ENCODE data around the gene TMEM81. TPM values are rescaled to one million over a fixed set of nuclear protein-coding genes. Genes with fewer than 3 reads are reported as not detected.

The TMEM81 gene
- total and polyA plus RNA-seq, 10 of the 15 experiments (the other 5 are each of a cell fraction or from before 2014, with no cell fraction given): 0.62 to 2.2 (median 1.1) TPM

DNA sequence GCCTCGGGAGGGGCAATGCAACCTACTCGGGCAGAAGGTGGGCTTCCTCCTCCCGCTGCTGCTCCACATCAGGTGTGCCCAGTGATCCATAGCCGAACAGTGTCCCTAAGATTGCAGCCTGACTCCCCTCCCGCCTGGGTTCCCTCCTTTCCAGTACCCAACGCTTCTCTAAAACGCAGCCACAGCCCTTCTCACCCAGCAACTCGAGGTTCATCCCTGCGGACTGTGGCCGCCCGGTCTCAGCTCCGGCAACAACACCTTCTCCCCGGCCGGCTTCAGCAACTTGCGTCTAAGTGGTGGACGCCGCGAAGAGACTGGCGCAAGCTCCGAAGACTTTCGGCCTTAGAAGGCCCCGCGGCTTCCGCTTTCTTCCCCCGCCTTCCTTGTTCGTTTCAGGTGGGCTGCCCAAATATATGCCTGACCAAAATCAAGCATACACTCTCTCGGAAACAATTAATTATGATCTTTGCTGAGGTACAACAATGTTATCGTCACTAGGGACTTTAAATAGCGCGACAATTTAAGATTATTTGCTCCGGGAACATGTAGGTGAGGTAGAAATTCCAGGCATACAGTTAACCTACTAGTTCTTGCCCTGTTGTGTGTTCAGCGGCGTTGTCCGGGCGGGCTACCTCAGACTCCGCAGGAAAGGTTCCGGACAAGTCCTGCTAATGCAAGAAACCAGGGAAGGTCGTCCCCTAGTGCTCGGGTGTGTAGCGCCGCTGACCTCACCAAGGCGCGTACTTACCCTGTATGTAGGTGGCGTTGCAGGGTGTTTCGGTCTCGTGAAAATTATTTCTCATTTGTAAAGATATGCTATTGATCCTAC is 37.6 kb upstream of the TMEM81 start, which contains the start of gene RBBP5 (continued):
- TF ChIP-seq, protein P1, sequence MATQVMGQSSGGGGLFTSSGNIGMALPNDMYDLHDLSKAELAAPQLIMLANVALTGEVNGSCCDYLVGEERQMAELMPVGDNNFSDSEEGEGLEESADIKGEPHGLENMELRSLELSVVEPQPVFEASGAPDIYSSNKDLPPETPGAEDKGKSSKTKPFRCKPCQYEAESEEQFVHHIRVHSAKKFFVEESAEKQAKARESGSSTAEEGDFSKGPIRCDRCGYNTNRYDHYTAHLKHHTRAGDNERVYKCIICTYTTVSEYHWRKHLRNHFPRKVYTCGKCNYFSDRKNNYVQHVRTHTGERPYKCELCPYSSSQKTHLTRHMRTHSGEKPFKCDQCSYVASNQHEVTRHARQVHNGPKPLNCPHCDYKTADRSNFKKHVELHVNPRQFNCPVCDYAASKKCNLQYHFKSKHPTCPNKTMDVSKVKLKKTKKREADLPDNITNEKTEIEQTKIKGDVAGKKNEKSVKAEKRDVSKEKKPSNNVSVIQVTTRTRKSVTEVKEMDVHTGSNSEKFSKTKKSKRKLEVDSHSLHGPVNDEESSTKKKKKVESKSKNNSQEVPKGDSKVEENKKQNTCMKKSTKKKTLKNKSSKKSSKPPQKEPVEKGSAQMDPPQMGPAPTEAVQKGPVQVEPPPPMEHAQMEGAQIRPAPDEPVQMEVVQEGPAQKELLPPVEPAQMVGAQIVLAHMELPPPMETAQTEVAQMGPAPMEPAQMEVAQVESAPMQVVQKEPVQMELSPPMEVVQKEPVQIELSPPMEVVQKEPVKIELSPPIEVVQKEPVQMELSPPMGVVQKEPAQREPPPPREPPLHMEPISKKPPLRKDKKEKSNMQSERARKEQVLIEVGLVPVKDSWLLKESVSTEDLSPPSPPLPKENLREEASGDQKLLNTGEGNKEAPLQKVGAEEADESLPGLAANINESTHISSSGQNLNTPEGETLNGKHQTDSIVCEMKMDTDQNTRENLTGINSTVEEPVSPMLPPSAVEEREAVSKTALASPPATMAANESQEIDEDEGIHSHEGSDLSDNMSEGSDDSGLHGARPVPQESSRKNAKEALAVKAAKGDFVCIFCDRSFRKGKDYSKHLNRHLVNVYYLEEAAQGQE (IDR thresholded peaks at IDR 0.05; ENCODE audit: low read depth, low read length): no peak
- TF ChIP-seq, protein P2, sequence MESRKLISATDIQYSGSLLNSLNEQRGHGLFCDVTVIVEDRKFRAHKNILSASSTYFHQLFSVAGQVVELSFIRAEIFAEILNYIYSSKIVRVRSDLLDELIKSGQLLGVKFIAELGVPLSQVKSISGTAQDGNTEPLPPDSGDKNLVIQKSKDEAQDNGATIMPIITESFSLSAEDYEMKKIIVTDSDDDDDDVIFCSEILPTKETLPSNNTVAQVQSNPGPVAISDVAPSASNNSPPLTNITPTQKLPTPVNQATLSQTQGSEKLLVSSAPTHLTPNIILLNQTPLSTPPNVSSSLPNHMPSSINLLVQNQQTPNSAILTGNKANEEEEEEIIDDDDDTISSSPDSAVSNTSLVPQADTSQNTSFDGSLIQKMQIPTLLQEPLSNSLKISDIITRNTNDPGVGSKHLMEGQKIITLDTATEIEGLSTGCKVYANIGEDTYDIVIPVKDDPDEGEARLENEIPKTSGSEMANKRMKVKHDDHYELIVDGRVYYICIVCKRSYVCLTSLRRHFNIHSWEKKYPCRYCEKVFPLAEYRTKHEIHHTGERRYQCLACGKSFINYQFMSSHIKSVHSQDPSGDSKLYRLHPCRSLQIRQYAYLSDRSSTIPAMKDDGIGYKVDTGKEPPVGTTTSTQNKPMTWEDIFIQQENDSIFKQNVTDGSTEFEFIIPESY (IDR thresholded peaks at IDR 0.05): peak; percentile 81
- peak in 1 of 2 experiments; percentile 79; a peak in 1 of 4 replicates for TF ChIP-seq ETV6 (conservative IDR thresholded peaks at IDR 0.05 in 1 of 2, IDR thresholded peaks at IDR 0.05 in 1 of 2; ENCODE audit: borderline replicate concordance in 1 of 2, low read depth in 1 of 2)
- TF ChIP-seq MTA3 (IDR thresholded peaks at IDR 0.05; ENCODE audit: borderline replicate concordance, low read length): peak; percentile 56; the same call in 1 of the 2 replicates
- TF ChIP-seq RB1 (IDR thresholded peaks at IDR 0.05; ENCODE audit: borderline replicate concordance): peak; percentile 98; the same call in 1 of the 2 replicates
- TF ChIP-seq CHD2 (IDR thresholded peaks at IDR 0.05; ENCODE audit: borderline replicate concordance, low read depth, low read length): peak; percentile 59; the same call in 1 of the 2 replicates
- TF ChIP-seq SRF (IDR thresholded peaks at IDR 0.05; ENCODE audit: low read depth in 2 of 2, low read length in 2 of 2): peak; percentile 46 to 92; a peak in 3 of 4 replicates
- peak; percentile 80 for TF ChIP-seq SIX5 (IDR thresholded peaks at IDR 0.05; ENCODE audit: low read depth, low read length, severe bottlenecking)
- TF ChIP-seq, protein P3, sequence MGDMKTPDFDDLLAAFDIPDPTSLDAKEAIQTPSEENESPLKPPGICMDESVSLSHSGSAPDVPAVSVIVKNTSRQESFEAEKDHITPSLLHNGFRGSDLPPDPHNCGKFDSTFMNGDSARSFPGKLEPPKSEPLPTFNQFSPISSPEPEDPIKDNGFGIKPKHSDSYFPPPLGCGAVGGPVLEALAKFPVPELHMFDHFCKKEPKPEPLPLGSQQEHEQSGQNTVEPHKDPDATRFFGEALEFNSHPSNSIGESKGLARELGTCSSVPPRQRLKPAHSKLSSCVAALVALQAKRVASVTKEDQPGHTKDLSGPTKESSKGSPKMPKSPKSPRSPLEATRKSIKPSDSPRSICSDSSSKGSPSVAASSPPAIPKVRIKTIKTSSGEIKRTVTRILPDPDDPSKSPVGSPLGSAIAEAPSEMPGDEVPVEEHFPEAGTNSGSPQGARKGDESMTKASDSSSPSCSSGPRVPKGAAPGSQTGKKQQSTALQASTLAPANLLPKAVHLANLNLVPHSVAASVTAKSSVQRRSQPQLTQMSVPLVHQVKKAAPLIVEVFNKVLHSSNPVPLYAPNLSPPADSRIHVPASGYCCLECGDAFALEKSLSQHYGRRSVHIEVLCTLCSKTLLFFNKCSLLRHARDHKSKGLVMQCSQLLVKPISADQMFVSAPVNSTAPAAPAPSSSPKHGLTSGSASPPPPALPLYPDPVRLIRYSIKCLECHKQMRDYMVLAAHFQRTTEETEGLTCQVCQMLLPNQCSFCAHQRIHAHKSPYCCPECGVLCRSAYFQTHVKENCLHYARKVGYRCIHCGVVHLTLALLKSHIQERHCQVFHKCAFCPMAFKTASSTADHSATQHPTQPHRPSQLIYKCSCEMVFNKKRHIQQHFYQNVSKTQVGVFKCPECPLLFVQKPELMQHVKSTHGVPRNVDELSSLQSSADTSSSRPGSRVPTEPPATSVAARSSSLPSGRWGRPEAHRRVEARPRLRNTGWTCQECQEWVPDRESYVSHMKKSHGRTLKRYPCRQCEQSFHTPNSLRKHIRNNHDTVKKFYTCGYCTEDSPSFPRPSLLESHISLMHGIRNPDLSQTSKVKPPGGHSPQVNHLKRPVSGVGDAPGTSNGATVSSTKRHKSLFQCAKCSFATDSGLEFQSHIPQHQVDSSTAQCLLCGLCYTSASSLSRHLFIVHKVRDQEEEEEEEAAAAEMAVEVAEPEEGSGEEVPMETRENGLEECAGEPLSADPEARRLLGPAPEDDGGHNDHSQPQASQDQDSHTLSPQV (IDR thresholded peaks at IDR 0.05): peak; percentile 98
- peak; percentile 36 for TF ChIP-seq HDAC6 (IDR thresholded peaks at IDR 0.05; ENCODE audit: unreplicated experiment)
- TF ChIP-seq NBN (IDR thresholded peaks at IDR 0.05): peak; percentile 98
- peak; percentile 93 for TF ChIP-seq YY1 (IDR thresholded peaks at IDR 0.05; ENCODE audit: low read depth, low read length)
- TF ChIP-seq NFYB (IDR thresholded peaks at IDR 0.05; ENCODE audit: insufficient read depth, low read depth, low read length): no peak
- TF ChIP-seq, protein P4, sequence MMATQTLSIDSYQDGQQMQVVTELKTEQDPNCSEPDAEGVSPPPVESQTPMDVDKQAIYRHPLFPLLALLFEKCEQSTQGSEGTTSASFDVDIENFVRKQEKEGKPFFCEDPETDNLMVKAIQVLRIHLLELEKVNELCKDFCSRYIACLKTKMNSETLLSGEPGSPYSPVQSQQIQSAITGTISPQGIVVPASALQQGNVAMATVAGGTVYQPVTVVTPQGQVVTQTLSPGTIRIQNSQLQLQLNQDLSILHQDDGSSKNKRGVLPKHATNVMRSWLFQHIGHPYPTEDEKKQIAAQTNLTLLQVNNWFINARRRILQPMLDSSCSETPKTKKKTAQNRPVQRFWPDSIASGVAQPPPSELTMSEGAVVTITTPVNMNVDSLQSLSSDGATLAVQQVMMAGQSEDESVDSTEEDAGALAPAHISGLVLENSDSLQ (IDR thresholded peaks at IDR 0.05): peak; percentile 38
- TF ChIP-seq IKZF2 (IDR thresholded peaks at IDR 0.05): peak; percentile 79 to 92
- TF ChIP-seq JUNB (IDR thresholded peaks at IDR 0.05): peak; percentile 23; the same call in 1 of the 2 replicates

Measured in GM12878 (cell line).